HG02610 (cell line): Measurements from ENCODE around the gene EML3.
A peak's percentile ranks its signal among the peaks of the same experiment; 100 is the strongest.
"Not testable (repeated sequence)": the region's sequence is repeated elsewhere in the genome, so short reads cannot be mapped to it uniquely, and the experiment has no call there.

Source experiments
- ATAC-seq: cut with Tn5 transposase; IDR thresholded peaks from one replicate; pipeline ENCODE4 v1.9.1; 2021; ENCODE audit warnings: mild to moderate bottlenecking, moderate library complexity; ENCODE audit not compliant: unreplicated experiment

Gene EML3

DNA sequence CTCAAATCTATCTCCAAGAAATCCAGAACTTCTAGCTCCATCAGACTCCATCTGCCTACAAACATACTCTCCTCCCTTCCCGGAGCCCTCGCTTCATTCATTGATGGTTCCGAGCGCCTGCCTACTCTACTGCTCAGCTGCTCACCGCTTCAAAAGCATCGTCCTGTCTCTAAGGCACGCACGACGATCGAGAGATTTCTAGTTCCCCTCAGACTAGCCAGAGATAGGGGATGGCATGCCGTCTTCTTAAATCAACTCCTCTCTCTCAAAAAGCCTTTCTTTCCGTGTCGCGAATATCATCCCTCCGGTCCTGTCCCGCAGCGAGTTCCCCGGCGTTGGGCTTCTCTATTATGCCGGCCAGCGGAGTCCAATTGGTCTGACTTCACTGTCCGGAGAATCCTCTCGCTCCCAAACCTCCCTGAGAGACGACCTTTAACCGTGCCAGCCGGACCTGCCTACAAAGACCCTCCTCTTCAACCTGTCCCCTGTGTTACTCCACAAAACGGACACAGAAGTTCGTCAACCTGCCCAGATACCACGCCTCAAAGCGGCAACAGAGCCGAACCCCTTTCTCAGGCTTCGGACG lies 39.5 kb downstream of the EML3 start:
- ATAC-seq: no peak

DNA sequence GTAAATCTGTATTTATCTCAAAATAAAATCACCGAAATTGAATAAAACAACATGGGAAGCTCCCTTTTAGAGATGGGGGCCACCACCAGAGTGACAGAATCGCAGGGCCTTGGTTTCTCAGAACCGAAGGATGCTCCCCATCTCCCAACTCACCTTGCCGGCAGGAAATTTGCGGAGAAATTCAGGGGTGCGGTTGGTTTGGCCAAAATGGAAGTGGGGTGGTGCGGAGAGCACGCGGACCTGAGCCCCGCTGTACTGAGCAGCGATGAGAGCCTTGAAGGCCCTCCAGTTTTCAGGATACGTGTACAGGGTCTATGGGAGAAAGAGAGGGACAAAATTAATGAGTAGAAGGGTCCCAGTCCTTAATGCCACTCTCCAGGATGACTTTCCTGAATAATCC lies 40.1 kb downstream of the EML3 start:
- no peak for ATAC-seq

DNA sequence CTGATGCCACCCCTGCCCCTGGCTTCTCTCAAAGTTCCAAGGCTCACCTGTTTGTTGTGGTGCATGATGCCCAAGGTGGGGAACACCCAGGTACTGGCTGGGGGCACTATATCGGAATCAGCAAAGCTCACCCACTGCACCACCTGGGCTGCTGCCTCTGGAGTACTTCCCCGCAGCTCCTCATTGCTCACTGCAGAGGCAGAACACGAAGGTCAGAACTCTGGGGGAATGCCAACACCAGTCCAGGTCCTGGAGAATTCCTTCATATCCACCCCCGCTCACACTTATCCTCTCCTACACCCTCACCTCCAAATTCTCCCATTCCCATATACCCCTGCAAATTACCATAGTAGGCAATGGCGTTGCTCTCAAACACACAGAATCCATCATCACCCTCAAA lies 41.1 kb downstream of the EML3 start:
- ATAC-seq: not testable (repeated sequence)

DNA sequence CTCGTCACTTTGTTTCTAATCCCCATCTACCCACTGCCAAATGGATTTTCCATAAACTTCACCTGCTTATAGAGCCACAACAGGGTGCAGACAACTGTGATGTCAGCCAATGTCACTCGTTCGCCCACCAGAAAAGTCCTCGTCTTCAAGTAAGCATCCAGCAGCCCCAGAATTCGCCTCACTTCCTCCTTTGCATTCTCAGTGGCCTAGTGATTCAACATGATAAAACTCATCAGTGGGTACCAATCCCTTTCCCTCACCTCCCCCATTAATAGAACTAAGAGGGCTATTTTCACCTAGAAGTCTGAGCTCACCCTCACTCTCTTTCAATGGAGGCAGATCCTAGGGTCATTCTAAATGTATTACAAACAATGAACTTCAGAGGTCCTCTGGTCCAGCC lies 41.7 kb downstream of the EML3 start:
- not testable (repeated sequence) for ATAC-seq

DNA sequence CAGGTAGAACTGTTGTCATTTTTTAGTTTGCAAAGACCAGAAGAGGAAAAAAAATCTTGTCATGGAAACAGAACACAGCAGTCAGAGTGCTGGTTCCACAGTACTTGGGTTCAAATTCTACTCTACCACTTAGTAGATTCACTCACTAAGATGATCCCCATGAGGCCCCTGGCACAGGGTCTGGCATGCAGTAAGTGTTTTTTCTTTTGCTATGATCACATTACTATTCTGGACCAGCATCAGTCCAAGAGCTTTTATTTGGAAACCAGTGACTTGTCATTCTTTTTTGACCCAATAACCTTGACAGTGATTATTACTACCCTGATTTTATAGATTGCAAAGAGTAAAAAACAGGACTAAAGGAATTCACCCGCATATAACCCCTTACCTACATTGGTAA lies 43.0 kb downstream of the EML3 start:
- ATAC-seq: no peak

DNA sequence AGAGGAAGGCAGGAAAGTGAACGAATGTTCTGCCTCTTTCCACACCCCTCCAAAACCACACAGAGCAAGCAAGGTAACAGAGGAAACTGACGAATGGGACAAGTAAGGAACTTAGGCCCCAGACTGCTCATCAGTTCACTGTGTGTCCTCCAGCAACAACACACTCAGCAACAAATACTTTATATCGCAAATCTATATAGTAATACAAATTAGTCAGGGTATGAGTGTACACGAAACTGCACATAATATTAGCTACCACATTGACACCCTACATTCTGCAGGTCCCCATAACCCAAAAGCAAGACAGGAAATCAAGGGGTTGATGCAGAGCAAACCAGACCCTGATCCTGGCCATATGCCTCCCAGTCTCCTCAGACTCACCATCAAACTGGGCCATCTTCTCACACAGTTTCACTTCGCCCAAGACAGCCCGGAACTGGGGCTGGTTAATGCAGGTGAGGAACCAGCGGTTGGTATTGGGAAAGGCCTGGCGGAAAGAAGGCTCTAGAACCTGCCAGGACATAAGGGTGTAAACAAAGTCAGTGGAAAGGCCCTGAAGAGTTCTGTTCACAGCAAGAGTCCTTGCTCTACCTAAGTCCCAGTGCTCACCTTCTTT lies 45.4 kb downstream of the EML3 start:
- ATAC-seq: no peak

DNA sequence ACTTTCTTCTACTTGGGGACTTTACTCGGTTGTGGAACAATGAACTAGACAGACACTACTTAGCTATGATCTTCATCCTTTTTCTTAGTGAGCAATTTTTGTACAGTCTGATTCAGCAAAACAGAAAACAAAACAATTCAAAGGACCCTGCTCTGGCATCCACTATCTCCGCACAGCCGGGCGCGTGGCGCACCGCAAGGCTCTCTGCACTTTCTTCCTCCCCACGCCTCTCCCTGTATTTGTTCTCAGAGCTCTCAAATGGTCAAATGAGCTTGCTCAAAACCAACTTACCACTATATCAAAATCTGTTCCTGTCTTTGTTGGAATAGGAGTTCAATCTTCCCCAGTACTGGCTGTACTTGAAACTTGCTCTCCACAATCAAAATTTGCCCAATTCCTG lies 46.3 kb downstream of the EML3 start:
- ATAC-seq: no peak

DNA sequence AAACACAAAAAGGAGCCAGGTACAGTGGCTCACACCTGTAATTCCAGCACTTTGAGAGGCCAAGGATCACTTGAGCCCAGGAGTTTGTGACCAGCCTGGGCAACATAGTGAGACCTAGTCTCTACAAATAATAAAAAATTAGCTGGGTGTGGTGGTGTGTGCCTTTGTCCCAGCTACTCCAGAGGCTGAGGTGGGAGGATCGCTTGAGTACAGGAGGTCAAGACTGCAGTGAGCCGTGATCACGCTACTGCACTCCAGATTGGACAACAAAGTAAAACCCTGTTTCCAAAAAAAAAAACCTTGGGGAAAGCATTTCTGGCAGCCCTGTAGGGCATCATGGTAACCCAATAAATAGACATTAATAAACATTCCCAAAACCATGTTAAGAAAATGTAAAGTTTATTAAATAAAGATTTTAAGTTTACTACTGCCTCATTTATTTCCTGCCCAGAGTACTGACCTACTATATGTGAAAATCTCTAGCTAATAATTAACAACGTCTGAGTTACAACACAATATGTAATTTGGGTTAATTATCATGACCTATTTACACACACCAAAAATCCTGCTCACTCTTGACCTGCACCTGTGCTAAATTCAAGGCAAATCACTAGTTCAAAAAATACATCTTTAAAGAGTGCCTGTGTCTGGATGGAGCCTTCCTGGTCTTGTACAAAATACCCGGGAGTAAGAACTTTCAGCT lies 47.3 kb downstream of the EML3 start:
- ATAC-seq: no peak

DNA sequence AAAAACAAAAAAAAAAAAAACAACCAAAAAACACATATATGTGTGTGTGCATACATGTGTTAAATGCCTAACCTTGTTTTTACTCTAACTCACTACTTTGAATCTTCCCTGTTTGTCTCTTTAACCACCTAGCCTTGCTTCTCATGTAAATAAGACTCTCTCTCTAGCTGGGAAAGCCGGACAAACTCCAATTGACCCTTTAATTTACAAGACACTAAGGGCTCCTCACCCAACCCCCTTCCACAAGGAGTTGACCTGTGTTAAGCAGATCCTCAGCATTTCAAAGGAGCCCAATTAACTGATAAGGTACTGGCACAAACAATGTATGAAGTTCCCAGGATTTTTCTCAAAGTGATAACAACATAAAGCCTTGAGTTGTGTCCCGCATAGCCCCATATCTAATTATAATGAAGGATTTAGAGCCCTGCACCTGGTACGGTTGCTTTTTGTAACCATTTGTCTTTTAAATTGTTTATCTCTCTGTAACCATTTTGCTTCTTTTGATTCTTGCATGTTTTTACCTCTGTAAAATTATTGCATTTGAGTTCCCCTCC lies 50.8 kb downstream of the EML3 start:
- ATAC-seq: not testable (repeated sequence)

DNA sequence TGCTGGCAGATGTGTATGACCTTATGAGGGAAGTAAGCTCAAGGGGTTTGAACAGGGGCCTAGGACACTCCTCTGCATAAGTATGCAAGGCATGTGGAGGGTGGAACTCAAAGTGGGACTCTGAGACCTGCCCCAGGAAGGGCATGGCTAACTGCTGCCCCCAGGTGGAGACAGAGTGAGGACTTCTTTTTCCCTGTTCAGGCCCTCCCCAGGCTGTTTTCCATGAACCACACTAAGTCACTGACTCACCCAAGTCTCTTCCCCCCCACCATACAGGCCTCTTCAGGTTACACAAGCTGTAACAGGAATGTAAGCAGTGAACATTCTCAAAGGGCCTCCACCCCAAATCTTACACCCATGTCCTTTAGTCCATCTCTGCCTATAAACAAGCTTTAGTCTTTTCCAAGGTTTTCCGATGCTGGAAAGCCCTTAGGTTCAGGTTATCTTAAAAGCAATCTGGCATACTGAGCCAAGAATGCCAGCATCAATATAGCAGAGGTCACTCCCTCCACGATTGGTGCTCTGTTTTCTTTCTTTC lies 51.9 kb downstream of the EML3 start:
- no peak for ATAC-seq

DNA sequence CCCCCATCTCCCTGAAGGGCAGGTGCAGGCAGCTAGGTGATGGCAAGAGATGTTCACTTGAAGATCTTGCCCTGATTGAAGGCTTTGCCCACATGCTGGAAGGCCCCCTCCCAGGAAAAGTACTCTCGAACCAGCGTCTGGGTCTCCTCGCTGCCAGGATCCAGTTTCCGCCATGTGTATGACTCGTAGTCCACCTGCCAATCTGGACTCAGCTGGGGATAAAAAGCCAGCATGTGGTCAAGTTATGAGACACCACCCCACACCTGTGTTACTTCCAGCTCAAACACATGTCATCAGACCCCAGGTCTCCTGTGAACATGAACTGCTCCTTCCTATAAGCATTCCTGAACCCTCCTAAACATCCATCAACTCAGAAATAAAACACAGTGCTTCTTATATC lies 52.9 kb downstream of the EML3 start:
- not testable (repeated sequence) for ATAC-seq

DNA sequence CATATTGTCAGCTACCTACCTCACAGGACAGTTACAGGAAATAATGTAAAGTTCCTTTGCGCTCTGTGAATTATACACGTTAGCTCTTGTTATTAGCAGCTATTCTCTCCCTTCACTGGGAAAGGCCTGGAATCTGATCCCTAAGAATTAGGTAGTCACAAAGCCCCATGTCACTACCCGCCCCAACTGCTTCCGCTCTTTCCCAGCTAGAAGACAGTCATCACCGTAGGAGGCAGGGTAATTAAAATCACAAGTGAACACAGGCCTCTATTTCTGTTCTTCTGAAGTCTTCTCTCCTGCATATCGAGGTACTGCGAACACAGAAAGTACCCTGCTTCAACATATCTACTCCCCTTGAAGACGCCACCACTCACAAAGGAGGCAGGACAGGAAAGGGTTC lies 53.4 kb downstream of the EML3 start:
- no peak for ATAC-seq

DNA sequence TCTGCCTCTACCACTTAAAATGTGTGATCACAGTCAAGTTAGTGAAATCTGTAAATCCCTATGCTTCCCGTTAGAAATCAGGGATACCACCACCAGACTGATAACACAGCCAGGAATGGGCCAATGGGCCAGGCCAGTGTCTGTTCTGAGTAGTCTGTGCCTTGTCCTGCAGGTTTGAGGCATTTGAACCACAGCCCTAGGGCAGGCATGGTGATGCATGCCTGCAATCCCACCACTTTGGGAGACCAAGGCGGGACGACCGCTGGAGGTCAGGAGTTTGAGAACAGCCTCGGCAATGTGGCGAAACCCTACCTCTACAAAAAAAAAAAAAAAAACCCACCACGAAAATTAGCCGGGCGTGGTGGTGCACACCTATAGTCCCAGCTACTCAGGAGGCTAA lies 53.9 kb downstream of the EML3 start:
- ATAC-seq: no peak

DNA sequence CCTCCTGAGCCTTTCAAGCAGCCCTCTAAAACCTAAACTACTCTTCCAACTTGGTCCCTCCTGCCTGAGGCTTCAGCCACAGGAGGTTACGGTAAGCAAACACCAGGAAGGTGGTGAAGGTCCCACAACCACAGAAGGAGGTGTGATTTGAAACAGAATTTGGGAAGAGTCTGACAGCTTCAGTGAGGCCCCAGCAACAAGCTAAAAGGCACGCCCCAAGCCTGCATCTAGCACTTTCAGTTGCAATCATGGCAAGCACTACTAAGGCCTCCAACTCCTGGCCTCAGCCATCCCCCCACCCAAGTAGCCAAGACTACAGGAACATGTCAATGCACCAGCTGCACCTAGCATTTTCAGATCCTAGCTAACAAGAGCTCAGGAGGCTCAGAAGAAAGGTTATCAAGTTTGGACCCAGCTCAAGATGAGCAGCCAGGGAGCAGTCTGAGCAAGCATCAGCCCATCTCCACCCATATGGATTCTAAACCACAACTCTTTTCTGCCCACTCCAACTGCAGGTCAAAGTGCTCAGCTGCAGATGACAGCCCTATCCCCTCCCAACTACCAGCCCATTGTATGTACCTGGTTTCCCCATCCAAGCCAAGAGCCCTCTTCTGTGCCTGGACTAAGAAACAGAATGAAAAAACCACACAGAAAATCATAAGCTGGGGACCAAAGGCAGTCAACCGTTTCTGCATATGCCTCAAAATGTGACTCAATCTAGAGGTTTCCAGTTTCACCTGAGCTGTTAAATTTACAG lies 55.5 kb downstream of the EML3 start:
- ATAC-seq: peak; percentile 28

DNA sequence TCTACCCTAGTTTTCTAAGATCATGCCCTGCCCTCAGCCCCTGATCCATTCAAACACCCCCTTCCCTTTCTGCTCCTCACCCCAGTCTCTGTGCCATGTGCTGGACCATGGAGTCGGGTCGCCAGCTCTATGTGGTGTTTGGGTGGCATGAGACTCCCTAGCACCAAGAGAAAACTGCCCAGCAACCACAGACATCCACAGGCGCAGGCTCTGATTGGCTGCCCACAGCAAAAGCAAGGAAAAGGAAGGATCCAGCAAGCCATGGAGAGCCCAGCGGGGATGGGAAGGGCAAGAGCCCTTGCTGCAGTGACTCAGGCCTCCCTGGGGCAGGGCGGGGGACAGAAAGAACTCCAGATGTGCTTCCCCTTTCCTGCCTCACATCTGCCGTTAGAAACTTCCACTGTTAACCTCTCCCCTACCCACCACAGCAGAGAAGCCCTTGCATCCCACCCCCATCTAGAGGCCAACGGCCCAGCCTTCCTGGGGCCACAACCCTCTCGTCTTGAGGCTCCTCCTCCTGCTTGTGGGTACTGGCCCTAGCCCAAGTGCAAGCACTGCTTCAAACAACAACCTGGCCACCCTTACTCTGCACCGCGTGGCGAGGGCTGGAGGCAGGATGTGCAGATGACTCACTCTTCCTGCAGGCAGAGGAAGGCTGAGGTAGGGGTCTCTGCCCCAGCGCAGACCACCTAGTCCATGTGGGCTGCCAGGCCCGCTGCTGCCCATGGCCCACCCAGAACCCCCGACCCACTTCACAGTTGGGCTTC lies 56.3 kb downstream of the EML3 start:
- peak; percentile 30 for ATAC-seq

DNA sequence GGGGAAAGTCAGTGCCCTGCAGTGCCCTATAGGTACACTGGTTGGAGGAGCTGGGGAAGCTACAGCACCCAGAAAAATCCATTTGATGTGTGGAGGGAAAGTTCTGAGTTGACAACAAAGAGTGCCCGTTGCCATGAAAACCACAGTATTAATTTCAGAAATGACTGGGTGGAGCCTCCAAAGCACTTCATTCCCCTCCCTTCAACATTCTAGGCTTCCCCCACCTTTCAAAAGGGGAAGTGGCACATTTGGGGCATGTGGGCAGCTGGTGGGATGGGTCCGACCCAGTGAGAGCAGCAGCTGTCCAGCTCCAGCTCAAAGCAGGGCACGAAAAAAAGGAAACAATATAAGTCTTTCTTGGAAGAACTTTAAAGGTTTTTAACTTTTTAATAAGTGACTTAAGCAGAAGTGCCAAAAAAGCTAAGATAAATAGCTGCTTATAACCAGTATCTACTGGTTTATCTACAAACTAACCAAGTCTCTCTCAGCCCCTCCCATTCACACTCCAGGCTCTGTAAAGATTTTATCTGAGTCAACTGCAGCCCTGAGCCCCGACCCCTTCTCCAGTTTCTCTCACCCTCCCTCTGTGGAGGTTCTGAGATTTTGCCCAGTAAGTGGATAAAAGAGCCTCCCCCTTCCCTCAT lies 57.0 kb downstream of the EML3 start:
- ATAC-seq: peak; percentile 28

DNA sequence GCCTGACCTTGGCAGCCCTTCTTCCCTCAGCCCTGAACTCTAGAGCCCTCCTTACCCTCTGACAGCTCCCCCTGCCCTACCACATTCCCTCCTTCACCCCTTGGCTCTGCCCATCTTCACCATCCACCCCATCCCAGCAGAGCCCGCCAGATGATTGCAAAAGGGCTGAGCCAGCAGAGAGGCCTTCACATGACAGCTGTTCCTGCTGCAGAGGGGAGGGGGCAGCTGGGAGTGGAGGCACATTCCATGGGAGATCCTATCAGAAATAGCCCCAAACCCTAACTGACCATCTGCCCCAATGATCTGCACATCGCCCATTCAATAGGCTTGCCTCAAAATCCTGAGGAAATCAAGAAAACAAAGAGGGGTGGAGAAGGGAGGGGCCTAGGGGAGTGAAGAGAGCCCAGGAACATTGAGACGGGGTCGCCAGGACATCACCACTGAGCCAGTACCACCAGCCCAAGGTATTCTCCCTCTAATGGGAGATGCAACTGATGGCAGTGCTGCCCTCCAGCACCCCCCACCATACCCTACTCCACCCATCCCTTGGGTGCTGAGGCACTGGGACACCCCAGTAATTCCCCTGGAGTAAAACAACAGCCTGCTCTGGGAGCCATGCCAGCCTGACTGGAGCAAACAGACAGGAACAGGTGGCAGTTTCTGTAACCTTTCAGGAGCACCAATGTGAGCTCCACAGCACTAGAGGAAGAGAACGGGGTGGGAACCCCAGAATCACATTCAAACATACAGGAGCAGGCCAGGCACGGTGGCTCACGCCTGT lies 58.0 kb downstream of the EML3 start:
- no peak for ATAC-seq

DNA sequence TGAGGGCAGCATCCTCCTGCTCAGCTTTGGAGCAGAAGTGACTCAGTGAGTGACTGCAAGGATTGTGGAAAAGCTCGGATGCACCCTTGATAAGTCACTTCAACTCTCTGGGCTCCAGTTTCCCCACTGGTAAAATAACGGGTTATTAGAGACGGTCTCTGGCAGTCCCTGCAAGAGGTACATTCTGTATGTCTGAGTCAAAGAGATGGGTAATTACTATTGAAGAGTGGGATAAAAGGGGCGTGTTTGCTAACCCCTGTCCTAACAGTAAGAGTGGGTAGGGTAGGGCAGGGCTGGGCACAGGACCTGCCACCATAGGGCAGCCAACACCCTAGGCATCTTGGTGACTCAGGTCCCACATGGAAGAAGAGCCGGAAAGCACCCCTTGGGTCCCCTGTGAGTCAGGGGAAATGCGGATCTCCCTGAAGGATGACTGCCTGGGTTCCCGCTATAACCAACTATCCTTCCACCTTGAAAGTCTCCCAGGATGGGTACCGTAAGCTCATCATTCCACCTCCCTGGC lies 58.7 kb downstream of the EML3 start:
- ATAC-seq: no peak
